Neural progenitor cell (in vitro differentiated cells): ENCODE data around the gene ACVR1C.

Source experiments
- EZH2 ChIP-seq: fragments of 200-600 bp; sonication (generic); IDR thresholded peaks from 2 replicates; pipeline ENCODE4 v1.6.1; 2017; ENCODE audit warnings: antibody characterized with exemption, mild to moderate bottlenecking, moderate library complexity
- TF ChIP-seq, protein P1 (sequence below): fragments of 200-600 bp; sonication (generic); IDR thresholded peaks from 2 replicates; pipeline ENCODE4 v1.5.1; 2017; ENCODE audit warnings: antibody characterized with exemption, mild to moderate bottlenecking

DNA sequence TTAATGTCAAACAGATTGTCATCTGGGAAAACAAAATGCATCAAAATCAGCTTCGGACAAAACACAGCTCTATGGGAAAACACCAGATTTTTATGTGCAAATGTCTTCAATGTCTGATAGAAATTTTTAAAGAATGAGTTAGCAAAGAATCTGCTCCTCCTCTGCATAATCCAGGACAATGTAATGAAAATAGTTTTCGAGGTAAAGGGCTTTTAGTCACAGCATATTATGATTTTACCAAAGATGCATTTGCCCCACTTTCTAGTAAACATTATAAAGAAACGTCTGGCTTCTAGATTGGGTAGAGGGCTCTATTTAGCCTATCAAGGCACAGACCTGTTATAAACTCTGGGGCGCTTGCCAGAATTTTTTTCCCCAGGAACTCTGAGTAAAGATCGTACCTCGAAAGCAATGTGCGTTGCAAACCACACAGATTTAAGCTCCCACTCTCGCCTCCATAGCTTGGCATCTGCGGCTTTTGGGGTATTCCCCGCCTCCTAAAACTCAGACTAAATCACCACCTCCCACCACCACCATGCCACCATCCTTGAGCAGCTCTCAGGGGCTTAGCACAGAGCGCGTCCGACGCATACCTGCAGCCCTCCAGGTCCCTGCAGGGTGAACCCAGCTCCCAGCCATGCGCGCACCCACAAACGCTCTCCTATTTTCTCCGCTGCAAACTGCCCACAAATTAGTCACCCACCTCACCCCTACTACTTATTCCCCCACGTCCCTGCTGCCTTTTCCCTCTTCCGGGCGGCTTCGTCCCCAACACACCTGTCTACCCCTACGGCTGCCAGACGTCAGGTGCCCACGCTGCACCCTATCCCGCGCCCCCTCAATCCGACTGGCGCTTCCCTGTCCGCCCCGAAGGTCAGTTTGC is 829 bp downstream of the ACVR1C start:
- TF ChIP-seq, protein P1, sequence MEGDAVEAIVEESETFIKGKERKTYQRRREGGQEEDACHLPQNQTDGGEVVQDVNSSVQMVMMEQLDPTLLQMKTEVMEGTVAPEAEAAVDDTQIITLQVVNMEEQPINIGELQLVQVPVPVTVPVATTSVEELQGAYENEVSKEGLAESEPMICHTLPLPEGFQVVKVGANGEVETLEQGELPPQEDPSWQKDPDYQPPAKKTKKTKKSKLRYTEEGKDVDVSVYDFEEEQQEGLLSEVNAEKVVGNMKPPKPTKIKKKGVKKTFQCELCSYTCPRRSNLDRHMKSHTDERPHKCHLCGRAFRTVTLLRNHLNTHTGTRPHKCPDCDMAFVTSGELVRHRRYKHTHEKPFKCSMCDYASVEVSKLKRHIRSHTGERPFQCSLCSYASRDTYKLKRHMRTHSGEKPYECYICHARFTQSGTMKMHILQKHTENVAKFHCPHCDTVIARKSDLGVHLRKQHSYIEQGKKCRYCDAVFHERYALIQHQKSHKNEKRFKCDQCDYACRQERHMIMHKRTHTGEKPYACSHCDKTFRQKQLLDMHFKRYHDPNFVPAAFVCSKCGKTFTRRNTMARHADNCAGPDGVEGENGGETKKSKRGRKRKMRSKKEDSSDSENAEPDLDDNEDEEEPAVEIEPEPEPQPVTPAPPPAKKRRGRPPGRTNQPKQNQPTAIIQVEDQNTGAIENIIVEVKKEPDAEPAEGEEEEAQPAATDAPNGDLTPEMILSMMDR = no peak
- peak; percentile 66 for TF ChIP-seq EZH2
